GM12878 (cell line): ENCODE results near the gene LIX1L. TPM values are rescaled to one million over a fixed set of nuclear protein-coding genes. Genes with fewer than 3 reads are reported as not detected.
A peak's percentile ranks its signal among the peaks of the same experiment; 100 is the strongest.

Experiments used
- CBFB ChIP-seq: IDR thresholded peaks from 2 replicates; pipeline ENCODE4 v1.6.1; 2016; ENCODE audit warnings: antibody characterized with exemption, low read depth
- CBX5 ChIP-seq: sonication (generic); IDR thresholded peaks from 2 replicates; pipeline ENCODE4 v1.6.1; 2016; ENCODE audit warnings: low read depth, moderate library complexity, mild to moderate bottlenecking, inconsistent platforms
- CHD1 ChIP-seq: IDR thresholded peaks from 2 replicates; pipeline ENCODE4 v1.6.1; 2012; ENCODE audit warnings: low read depth, low read length, improper control_type of control experiment
- EED ChIP-seq: sonication (generic); IDR thresholded peaks from 2 replicates; pipeline ENCODE4 v1.6.1; 2016; ENCODE audit warnings: antibody characterized with exemption, low read depth
- IRF4 ChIP-seq: IDR thresholded peaks from 2 replicates; pipeline ENCODE4 v1.6.1; 2011; ENCODE audit warnings: low read depth, low read length
- JUNB ChIP-seq: IDR thresholded peaks from 2 replicates; pipeline ENCODE4 v1.6.1; 2016; ENCODE audit warnings: antibody characterized with exemption, mild to moderate bottlenecking
- MEF2A ChIP-seq: IDR thresholded peaks from 2 replicates; pipeline ENCODE4 v1.6.1; 2011; ENCODE audit warnings: low read depth, mild to moderate bottlenecking, low read length, moderate library complexity; ENCODE audit not compliant: insufficient read depth
- NBN ChIP-seq: fragments of 450-650 bp; IDR thresholded peaks from 2 replicates; pipeline ENCODE4 v1.6.1; 2016
- NFIC ChIP-seq: IDR thresholded peaks from 2 replicates; pipeline ENCODE4 v1.6.1; 2012; ENCODE audit warnings: low read depth, mild to moderate bottlenecking, inconsistent platforms, low read length, moderate library complexity
- PML ChIP-seq: IDR thresholded peaks from 2 replicates; pipeline ENCODE4 v1.6.1; 2012; ENCODE audit warnings: low read length, inconsistent platforms
- RCOR1 ChIP-seq: conservative IDR thresholded peaks from 2 replicates; pipeline ENCODE4 v1.6.1; 2012; ENCODE audit warnings: low read depth, low read length, improper control_type of control experiment
- RUNX3 ChIP-seq: IDR thresholded peaks from 2 replicates; pipeline ENCODE4 v1.6.1; 2012; ENCODE audit warnings: low read length, inconsistent platforms
- SMAD1 ChIP-seq: fragments of 450-650 bp; IDR thresholded peaks from 2 replicates; pipeline ENCODE4 v1.6.1; 2018; ENCODE audit warnings: mild to moderate bottlenecking, low read depth; ENCODE audit not compliant: partially characterized antibody
- SPI1 ChIP-seq: IDR thresholded peaks from 2 replicates; pipeline ENCODE4 v1.6.1; 2011; ENCODE audit warnings: low read depth, mild to moderate bottlenecking, low read length, moderate library complexity, borderline replicate concordance; ENCODE audit not compliant: insufficient read depth
- SRF ChIP-seq, 2 experiments: IDR thresholded peaks; 2 replicates each; pipeline ENCODE4 v1.6.1; 2011; ENCODE audit warnings: low read depth in 2 of 2, low read length in 2 of 2, mild to moderate bottlenecking in 1 of 2, moderate library complexity in 1 of 2
- TBL1XR1 ChIP-seq: IDR thresholded peaks from 2 replicates; pipeline ENCODE4 v1.6.1; 2012; ENCODE audit warnings: low read depth, low read length, improper control_type of control experiment
- ZNF274 ChIP-seq: IDR thresholded peaks from one replicate; pipeline ENCODE4 v1.8.0; 2011; ENCODE audit not compliant: insufficient read length, insufficient read depth
- ZNF384 ChIP-seq: IDR thresholded peaks from 2 replicates; pipeline ENCODE4 v1.6.1; 2012; ENCODE audit warnings: low read depth, mild to moderate bottlenecking, low read length, improper control_type of control experiment, borderline replicate concordance
- polyA plus RNA-seq, 11 experiments: library from polyadenylated mRNA; depleted of rRNA in 4 of 11; unstranded in 6 of 11; stranded (reverse) in 5 of 11; fragments of >200 nt; fragmentation: Nextera tagmentation in 4 of 11; fragmentation: Illumina TruSeq in 1 of 11; extraction: Ambion mirVana in 4 of 11; extraction: Trizol in 1 of 11; gene quantifications; 1 replicate in 1 of 11; 2 replicates in 10 of 11; pipeline versions ENCODE4 v1.2.1 to v1.2.3, GENCODE V29; 2011 to 2016; ENCODE audit warnings: inconsistent platforms in 2 of 11, missing spikeins in 2 of 11, low read depth in 1 of 11
- total RNA-seq, 4 experiments: library from RNA; depleted of rRNA in 3 of 4; stranded (reverse); fragments of >200 nt in 3 of 4; fragmentation: Illumina TruSeq in 1 of 4; extraction: Trizol in 1 of 4; gene quantifications; 2 replicates each; pipeline versions ENCODE4 v1.2.1 to v1.2.3, GENCODE V29; 2013 to 2021
- TF ChIP-seq, protein P1 (sequence below): fragments of 450-650 bp; IDR thresholded peaks from 2 replicates; pipeline ENCODE4 v1.6.1; 2017; ENCODE audit warnings: borderline replicate concordance
- TF ChIP-seq, protein P2 (sequence below): fragments of 450-650 bp; IDR thresholded peaks from 2 replicates; pipeline ENCODE4 v1.6.1; 2017; ENCODE audit warnings: low read depth, mild to moderate bottlenecking, moderate library complexity
- TF ChIP-seq, protein P3 (sequence below): IDR thresholded peaks from 2 replicates; pipeline ENCODE4 v1.6.1; 2011; ENCODE audit warnings: mild to moderate bottlenecking, low read depth, low read length, moderate library complexity; ENCODE audit not compliant: insufficient replicate concordance
- TF ChIP-seq, protein P4 (sequence below): fragments of 450-650 bp; IDR thresholded peaks from 2 replicates; pipeline ENCODE4 v1.6.1; 2017; ENCODE audit warnings: mild to moderate bottlenecking, moderate library complexity

The LIX1L gene
- total and polyA plus RNA-seq, 10 of the 15 experiments (the other 5 are each of a cell fraction or from before 2014, with no cell fraction given): 5.5 to 48.2 (median 15.3) TPM

- TF ChIP-seq, protein P1, sequence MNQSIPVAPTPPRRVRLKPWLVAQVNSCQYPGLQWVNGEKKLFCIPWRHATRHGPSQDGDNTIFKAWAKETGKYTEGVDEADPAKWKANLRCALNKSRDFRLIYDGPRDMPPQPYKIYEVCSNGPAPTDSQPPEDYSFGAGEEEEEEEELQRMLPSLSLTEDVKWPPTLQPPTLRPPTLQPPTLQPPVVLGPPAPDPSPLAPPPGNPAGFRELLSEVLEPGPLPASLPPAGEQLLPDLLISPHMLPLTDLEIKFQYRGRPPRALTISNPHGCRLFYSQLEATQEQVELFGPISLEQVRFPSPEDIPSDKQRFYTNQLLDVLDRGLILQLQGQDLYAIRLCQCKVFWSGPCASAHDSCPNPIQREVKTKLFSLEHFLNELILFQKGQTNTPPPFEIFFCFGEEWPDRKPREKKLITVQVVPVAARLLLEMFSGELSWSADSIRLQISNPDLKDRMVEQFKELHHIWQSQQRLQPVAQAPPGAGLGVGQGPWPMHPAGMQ: no peak
- TF ChIP-seq RCOR1 (no peak; the same call in 1 of the 2 replicates), EED (peak; percentile 12; the same call in 1 of the 2 replicates), TBL1XR1 (no peak), NBN (peak; percentile 13; the same call in 1 of the 2 replicates), SRF (IDR thresholded peaks at IDR 0.05; ENCODE audit: low read depth in 2 of 2, low read length in 2 of 2) (no peak), ZNF384 (peak; percentile 76), CBX5 (no peak), CBFB (peak; percentile 15; the same call in 1 of the 2 replicates), SMAD1 (no peak), RUNX3 (peak; percentile 79), ZNF274 (no peak), JUNB (peak; percentile 10), CHD1 (0 out of 2 replicates have a peak, but pooled peaks have one; percentile 36), SPI1 (peak; percentile 30; the same call in 1 of the 2 replicates), MEF2A (peak; percentile 53; the same call in 1 of the 2 replicates), IRF4 (peak; percentile 19; the same call in 1 of the 2 replicates), NFIC (peak; percentile 58; the same call in 1 of the 2 replicates), PML (peak; percentile 47; the same call in 1 of the 2 replicates)
- TF ChIP-seq, protein P2, sequence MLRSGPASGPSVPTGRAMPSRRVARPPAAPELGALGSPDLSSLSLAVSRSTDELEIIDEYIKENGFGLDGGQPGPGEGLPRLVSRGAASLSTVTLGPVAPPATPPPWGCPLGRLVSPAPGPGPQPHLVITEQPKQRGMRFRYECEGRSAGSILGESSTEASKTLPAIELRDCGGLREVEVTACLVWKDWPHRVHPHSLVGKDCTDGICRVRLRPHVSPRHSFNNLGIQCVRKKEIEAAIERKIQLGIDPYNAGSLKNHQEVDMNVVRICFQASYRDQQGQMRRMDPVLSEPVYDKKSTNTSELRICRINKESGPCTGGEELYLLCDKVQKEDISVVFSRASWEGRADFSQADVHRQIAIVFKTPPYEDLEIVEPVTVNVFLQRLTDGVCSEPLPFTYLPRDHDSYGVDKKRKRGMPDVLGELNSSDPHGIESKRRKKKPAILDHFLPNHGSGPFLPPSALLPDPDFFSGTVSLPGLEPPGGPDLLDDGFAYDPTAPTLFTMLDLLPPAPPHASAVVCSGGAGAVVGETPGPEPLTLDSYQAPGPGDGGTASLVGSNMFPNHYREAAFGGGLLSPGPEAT: peak; percentile 64; the same call in 1 of the 2 replicates
- TF ChIP-seq, protein P3, sequence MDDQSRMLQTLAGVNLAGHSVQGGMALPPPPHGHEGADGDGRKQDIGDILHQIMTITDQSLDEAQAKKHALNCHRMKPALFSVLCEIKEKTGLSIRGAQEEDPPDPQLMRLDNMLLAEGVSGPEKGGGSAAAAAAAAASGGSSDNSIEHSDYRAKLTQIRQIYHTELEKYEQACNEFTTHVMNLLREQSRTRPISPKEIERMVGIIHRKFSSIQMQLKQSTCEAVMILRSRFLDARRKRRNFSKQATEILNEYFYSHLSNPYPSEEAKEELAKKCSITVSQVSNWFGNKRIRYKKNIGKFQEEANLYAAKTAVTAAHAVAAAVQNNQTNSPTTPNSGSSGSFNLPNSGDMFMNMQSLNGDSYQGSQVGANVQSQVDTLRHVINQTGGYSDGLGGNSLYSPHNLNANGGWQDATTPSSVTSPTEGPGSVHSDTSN: peak; percentile 86
- TF ChIP-seq, protein P4, sequence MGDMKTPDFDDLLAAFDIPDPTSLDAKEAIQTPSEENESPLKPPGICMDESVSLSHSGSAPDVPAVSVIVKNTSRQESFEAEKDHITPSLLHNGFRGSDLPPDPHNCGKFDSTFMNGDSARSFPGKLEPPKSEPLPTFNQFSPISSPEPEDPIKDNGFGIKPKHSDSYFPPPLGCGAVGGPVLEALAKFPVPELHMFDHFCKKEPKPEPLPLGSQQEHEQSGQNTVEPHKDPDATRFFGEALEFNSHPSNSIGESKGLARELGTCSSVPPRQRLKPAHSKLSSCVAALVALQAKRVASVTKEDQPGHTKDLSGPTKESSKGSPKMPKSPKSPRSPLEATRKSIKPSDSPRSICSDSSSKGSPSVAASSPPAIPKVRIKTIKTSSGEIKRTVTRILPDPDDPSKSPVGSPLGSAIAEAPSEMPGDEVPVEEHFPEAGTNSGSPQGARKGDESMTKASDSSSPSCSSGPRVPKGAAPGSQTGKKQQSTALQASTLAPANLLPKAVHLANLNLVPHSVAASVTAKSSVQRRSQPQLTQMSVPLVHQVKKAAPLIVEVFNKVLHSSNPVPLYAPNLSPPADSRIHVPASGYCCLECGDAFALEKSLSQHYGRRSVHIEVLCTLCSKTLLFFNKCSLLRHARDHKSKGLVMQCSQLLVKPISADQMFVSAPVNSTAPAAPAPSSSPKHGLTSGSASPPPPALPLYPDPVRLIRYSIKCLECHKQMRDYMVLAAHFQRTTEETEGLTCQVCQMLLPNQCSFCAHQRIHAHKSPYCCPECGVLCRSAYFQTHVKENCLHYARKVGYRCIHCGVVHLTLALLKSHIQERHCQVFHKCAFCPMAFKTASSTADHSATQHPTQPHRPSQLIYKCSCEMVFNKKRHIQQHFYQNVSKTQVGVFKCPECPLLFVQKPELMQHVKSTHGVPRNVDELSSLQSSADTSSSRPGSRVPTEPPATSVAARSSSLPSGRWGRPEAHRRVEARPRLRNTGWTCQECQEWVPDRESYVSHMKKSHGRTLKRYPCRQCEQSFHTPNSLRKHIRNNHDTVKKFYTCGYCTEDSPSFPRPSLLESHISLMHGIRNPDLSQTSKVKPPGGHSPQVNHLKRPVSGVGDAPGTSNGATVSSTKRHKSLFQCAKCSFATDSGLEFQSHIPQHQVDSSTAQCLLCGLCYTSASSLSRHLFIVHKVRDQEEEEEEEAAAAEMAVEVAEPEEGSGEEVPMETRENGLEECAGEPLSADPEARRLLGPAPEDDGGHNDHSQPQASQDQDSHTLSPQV: no peak
These were observed 22.1 kb upstream of the LIX1L start (continued) for GRCh38 chr1:145979746-145980456.
